ENCODE data around the gene MSRB2.
A peak's percentile ranks its signal among the peaks of the same experiment; 100 is the strongest.

MSRB2 gene

DNA sequence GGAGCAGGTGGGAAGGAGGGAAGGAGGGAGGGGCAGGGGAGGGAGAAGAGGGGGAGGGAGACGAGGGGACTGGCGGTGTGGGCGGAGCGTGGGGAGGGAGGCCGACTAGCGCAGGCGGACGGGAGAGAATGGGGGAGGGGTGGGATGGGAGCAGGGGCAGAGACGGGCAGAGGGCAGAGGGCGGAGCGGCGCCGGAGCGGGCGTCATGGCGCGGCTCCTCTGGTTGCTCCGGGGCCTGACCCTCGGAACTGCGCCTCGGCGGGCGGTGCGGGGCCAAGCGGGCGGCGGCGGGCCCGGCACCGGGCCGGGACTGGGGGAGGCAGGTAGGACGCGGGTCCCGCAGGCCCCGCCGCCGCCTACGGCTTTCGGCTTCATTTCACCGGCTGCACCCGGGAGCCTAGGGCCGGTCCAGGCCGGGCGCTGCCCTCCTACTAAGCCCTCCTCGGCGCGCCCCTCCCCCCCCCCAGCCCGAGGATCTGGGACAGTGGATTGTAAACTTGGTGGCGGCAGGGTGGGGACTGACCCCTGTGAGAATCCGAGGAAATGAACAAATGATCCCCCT, at the start of gene MSRB2:
Gene MSRB2 (plus strand): TSS at position 176 of the 562 bp plus-strand sequence. CDS start 30 bp downstream, at position 206.
- in situ Hi-C loops (cut with HindIII; ENCODE audit: low sequenced_read_pairs) = no loop called here

DNA sequence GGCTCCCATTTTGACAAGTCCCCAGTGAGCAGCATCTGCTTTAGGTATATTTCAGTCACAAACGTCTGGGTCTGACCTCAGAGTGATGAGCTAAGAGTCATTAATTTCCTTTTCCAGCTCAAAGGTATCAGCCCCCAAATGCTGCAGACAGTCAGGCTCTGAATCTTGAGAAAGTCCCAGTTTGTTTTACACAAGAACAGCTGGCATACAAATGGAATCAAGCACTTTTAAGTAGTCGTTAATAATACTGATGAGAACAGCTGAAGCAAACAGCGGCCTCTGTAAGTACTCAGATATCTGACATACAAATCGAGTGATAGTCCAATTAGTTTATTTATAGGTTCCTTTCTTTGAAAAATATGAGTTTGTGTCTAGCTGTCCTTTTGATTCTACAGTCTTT, 49.4 kb upstream of the MSRB2 start:
- TF ChIP-seq, protein P1, sequence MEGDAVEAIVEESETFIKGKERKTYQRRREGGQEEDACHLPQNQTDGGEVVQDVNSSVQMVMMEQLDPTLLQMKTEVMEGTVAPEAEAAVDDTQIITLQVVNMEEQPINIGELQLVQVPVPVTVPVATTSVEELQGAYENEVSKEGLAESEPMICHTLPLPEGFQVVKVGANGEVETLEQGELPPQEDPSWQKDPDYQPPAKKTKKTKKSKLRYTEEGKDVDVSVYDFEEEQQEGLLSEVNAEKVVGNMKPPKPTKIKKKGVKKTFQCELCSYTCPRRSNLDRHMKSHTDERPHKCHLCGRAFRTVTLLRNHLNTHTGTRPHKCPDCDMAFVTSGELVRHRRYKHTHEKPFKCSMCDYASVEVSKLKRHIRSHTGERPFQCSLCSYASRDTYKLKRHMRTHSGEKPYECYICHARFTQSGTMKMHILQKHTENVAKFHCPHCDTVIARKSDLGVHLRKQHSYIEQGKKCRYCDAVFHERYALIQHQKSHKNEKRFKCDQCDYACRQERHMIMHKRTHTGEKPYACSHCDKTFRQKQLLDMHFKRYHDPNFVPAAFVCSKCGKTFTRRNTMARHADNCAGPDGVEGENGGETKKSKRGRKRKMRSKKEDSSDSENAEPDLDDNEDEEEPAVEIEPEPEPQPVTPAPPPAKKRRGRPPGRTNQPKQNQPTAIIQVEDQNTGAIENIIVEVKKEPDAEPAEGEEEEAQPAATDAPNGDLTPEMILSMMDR (IDR thresholded peaks at IDR 0.05; ENCODE audit: low read depth, low read length, missing control alignments) = no peak
- no peak overlapping the region for H3K4me3 ChIP-seq (ENCODE audit: low read depth, low read length)
- no peak for DNase-seq (ENCODE audit: low read depth)
- in situ Hi-C loops (cut with HindIII; ENCODE audit: low sequenced_read_pairs) = no loop called here

More for the DNA sequence above, at the start of gene MSRB2:
- DNase-seq (ENCODE audit: low read depth) = peak; percentile 81
- peak within 1 kb of the TSS; percentile 64 for H3K4me3 ChIP-seq (ENCODE audit: low read depth, low read length)
- TF ChIP-seq, protein P1 (IDR thresholded peaks at IDR 0.05; ENCODE audit: low read depth, low read length, missing control alignments) = no peak

DNA sequence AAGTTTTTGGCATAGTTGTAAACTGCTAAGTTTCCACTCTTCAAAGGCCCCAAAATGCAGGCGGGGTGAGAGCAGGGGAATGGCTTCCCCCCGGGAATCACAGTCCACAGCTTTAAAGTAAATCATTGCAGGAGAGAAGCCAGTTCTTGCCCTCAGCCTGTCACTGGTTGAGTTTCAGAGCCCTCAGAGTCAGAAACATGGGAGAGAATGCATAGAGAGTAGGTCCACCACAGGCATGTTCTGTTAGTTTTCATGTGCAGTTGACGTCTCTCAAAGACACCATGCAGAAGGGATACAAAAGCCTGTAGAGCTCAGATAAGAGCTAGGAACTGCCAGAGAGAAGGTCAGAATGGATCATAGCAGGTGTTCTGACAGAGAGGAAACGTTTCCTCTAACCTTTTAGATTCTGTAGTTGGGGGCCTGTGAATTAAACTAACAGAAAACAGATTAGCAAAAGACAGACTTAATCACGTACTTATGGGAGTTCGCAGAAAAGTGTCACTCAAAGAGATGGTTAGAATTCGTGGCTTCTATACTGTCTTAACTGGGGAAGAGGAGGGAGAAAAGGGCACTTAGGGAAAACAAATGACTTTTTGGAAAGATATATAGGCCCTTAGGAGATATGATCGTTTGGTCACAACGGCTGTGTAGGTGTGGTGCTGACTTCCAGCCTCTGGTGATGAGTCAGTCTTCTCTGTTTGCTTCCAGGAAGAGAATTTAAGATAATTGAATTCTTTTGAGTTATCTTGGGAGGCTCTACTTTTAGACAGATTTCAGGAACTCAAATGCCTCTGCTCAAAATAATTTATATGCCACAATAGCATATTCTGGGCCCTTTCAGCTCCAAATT, 48.0 kb upstream of the MSRB2 start:
- no peak overlapping the region for H3K4me3 ChIP-seq (ENCODE audit: low read depth, low read length)
- TF ChIP-seq, protein P1 (IDR thresholded peaks at IDR 0.05; ENCODE audit: low read depth, low read length, missing control alignments) = no peak
- DNase-seq (ENCODE audit: low read depth) = no peak
- in situ Hi-C loops (cut with HindIII; ENCODE audit: low sequenced_read_pairs) = no loop called here

DNA sequence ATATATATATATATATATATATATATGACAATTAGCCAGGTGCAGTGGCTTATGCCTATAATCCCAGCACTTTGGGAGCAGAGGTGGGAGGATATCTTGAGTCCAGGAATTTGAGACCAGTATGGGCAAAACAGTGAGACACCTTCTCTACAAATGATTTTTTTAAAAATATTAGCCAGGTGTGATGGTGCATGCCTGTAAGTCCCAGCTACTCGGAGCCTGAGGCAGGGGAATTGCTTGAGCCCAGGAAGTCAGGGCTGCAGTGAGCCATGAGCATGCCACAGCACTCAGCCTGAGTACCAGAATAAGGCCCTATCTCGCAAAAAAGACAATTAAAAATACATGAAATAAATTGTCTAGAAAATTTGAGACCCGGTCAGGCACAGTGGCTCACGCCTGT, 47.2 kb upstream of the MSRB2 start:
- DNase-seq (ENCODE audit: low read depth) = no peak
- in situ Hi-C loops (cut with HindIII; ENCODE audit: low sequenced_read_pairs) = no loop called here
- TF ChIP-seq, protein P1 (IDR thresholded peaks at IDR 0.05; ENCODE audit: low read depth, low read length, missing control alignments) = no peak
- H3K4me3 ChIP-seq (ENCODE audit: low read depth, low read length) = no peak overlapping the region

DNA sequence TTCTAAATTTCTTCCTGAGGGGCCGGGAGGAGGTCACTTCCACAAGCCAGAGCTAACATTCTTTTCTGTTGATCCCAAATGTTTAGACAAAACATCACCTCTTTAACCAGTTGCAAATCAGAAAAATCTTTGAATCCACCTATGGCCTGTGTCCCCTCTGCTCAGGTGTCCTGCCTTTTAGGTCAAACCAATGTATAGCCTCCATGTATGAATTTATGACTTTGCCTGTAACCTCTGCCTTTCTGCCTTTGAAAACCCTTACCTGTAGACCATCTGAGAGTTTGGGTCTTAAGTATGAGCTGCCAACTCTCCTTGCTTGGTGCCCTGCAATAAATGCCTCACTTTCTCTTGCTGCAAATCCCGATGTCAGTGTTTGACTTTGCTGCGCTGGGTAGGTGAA, 44.1 kb upstream of the MSRB2 start:
- in situ Hi-C loops (cut with HindIII; ENCODE audit: low sequenced_read_pairs) = no loop called here
- H3K4me3 ChIP-seq (ENCODE audit: low read depth, low read length) = no peak overlapping the region
- no peak for DNase-seq (ENCODE audit: low read depth)
- TF ChIP-seq, protein P1 (IDR thresholded peaks at IDR 0.05; ENCODE audit: low read depth, low read length, missing control alignments) = no peak

DNA sequence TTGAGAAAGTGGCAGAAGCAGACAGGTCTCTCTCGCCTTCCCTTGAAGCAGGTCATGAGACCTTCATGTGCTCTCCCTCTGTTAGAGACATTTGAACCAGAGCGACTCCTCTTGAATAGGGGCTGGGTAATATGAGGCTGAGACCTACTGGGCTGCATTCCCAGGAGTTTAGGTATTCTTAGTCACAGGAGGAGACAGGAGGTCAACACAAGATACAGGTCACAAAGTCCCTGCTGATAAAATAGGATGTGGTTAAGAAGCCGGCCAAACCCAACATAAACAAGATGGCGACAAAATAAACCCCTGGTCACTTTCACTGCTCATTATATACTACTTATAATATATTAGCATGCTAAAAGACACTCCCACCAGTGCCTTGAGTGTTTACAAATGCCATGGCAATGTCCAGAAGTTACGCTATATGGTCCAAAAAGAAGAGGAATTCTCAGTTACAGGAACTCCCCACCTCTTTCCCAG, 43.5 kb upstream of the MSRB2 start:
- DNase-seq (ENCODE audit: low read depth) = no peak
- in situ Hi-C loops (cut with HindIII; ENCODE audit: low sequenced_read_pairs) = no loop called here

More for the DNA sequence above, 43.5 kb upstream of the MSRB2 start:
- no peak overlapping the region for H3K4me3 ChIP-seq (ENCODE audit: low read depth, low read length)
- TF ChIP-seq, protein P1 (IDR thresholded peaks at IDR 0.05; ENCODE audit: low read depth, low read length, missing control alignments) = no peak
